Osteoblast (primary cell): ENCODE measurements around the gene COL16A1. TPM values are rescaled to one million over a fixed set of nuclear protein-coding genes. Genes with fewer than 3 reads are reported as not detected.

Source experiments
- DNase-seq: peaks from one replicate; pipeline ENCODE4 v3.0.0; 2011; ENCODE audit warnings: low spot score, mixed read lengths; ENCODE audit not compliant: insufficient read length; ENCODE audit errors: missing footprints
- H2AFZ ChIP-seq: 2 replicates; pipeline ENCODE4 v1.6.0; 2011; ENCODE audit warnings: mild to moderate bottlenecking, low read length
- H3K27ac ChIP-seq: 2 replicates; pipeline ENCODE4 v1.5.1; 2011; ENCODE audit warnings: mild to moderate bottlenecking, low read depth, low read length, moderate library complexity
- H3K27me3 ChIP-seq: 2 replicates; pipeline ENCODE4 v1.6.0; 2012; ENCODE audit warnings: mild to moderate bottlenecking, control low read depth, inconsistent platforms, low read length, moderate library complexity; ENCODE audit not compliant: insufficient read depth
- H3K36me3 ChIP-seq: 2 replicates; pipeline ENCODE4 v1.5.1; 2011; ENCODE audit warnings: mild to moderate bottlenecking, low read length, control low read depth, moderate library complexity; ENCODE audit not compliant: insufficient read depth
- H3K4me1 ChIP-seq: 2 replicates; pipeline ENCODE4 v1.5.1; 2011; ENCODE audit warnings: mild to moderate bottlenecking, low read length, control low read depth, moderate library complexity; ENCODE audit not compliant: insufficient read depth
- H3K4me2 ChIP-seq: 2 replicates; pipeline ENCODE4 v1.6.0; 2011; ENCODE audit warnings: mild to moderate bottlenecking, low read length; ENCODE audit not compliant: insufficient read depth
- H3K4me3 ChIP-seq: fragments of 200-600 bp; sonication (generic); 3 replicates; pipeline ENCODE4 v1.5.1; 2012; ENCODE audit warnings: mild to moderate bottlenecking, low read length, inconsistent platforms; ENCODE audit not compliant: insufficient read depth
- H3K79me2 ChIP-seq: 2 replicates; pipeline ENCODE4 v1.6.0; 2012; ENCODE audit warnings: mild to moderate bottlenecking, low read length, control low read depth, inconsistent platforms; ENCODE audit not compliant: insufficient read depth
- H3K9me3 ChIP-seq: 2 replicates; pipeline ENCODE4 v1.5.1; 2011; ENCODE audit warnings: low read depth, low read length, control low read depth
- H4K20me1 ChIP-seq: 2 replicates; pipeline ENCODE4 v1.6.0; 2012; ENCODE audit warnings: mild to moderate bottlenecking, low read length, control low read depth; ENCODE audit not compliant: insufficient read depth
- total RNA-seq: library from RNA; depleted of rRNA; stranded (reverse); fragments of >200 nt; gene quantifications from 2 replicates; pipeline ENCODE4 v1.2.3, GENCODE V29; 2012
- TF ChIP-seq, protein P1 (sequence below): IDR thresholded peaks from 2 replicates; pipeline ENCODE4 v1.5.1; 2011; ENCODE audit warnings: mild to moderate bottlenecking, low read depth, low read length, moderate library complexity; ENCODE audit errors: extremely low read depth

Gene COL16A1
- total RNA-seq, 1 donor, result 197 TPM

DNA sequence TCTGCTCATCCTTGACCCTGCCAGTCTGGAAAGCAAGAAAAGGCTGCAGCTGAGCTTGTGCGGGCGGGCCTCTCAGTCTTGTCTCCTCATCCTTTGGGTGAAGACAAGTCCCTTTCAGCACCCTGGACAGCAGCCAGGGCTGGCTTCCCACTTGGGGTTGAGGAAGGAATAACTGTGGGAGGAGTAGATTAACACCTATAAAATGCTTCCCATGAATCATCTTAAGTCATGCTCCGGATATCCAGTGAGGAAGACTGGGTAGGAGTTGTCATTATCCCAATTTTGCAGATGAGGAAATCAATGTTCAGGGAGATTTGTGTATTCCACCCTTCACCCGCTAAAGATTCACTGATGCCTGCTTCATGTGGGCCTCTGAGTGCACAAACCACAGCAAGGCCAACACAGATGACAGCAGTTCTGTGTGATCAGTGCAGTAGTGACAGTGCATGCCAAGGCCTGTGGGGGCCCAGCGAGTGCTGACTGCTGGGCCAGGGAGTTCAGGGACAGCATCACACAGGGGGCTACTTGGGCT, 20.1 kb upstream of the COL16A1 start:
- H3K9me3 ChIP-seq, result no peaks in the 10 kb centered on the region
- H3K4me1 ChIP-seq, result no peaks in the 10 kb centered on the region
- H3K4me3 ChIP-seq, result no peak overlapping the region
- H3K36me3 ChIP-seq, result no peaks in the 10 kb centered on the region
- H3K79me2 ChIP-seq, result no peaks in the 10 kb centered on the region
- H3K27ac ChIP-seq, result no peak overlapping the region
- H4K20me1 ChIP-seq, result peaks cover 20% of the 10 kb centered on the region
- no peak overlapping the region for H3K4me2 ChIP-seq
- DNase-seq, result peak; percentile 93
- no peak overlapping the region for H2AFZ ChIP-seq
- TF ChIP-seq, protein P1, sequence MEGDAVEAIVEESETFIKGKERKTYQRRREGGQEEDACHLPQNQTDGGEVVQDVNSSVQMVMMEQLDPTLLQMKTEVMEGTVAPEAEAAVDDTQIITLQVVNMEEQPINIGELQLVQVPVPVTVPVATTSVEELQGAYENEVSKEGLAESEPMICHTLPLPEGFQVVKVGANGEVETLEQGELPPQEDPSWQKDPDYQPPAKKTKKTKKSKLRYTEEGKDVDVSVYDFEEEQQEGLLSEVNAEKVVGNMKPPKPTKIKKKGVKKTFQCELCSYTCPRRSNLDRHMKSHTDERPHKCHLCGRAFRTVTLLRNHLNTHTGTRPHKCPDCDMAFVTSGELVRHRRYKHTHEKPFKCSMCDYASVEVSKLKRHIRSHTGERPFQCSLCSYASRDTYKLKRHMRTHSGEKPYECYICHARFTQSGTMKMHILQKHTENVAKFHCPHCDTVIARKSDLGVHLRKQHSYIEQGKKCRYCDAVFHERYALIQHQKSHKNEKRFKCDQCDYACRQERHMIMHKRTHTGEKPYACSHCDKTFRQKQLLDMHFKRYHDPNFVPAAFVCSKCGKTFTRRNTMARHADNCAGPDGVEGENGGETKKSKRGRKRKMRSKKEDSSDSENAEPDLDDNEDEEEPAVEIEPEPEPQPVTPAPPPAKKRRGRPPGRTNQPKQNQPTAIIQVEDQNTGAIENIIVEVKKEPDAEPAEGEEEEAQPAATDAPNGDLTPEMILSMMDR, result no peak
- H3K27me3 ChIP-seq, result peaks cover 10% of the 10 kb centered on the region

DNA sequence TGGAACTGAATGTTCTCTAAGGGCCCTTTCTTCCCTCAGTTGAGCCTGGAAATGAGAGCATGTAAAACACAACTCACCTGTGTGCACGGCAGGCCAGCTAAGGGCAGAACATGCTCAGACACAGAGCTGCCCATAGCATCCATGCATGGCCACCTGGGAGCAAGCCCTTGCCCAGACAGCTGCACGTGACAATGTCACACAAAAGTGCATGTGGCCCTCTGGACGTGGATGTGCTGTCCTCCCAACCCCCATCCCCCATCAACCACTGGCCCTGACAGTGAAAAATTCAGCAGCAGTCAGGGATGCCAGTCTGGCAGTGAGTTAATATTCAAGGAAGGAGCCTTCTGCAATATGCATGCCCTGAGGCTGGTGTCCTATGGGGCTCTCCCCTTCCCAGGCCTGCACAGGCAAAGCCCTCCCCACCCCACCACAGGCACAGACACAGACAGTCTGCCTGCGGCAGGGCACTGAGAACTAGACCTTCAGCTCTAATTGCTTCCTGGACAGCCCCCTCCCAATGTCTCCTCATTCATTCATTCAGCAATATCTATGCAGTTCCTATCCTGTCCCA, 14.6 kb upstream of the COL16A1 start:
- DNase-seq, result no peak
- H3K27ac ChIP-seq, result no peak overlapping the region
- no peak overlapping the region for H3K4me3 ChIP-seq
- H3K79me2 ChIP-seq, result no peaks in the 10 kb centered on the region
- peaks cover 35% of the 10 kb centered on the region for H3K4me1 ChIP-seq
- no peak overlapping the region for H3K4me2 ChIP-seq
- no peaks in the 10 kb centered on the region for H3K9me3 ChIP-seq
- no peak overlapping the region for H2AFZ ChIP-seq
- H3K36me3 ChIP-seq, result no peaks in the 10 kb centered on the region
- H3K27me3 ChIP-seq, result peaks cover 10% of the 10 kb centered on the region
- H4K20me1 ChIP-seq, result peaks cover 8% of the 10 kb centered on the region
- TF ChIP-seq, protein P1, result no peak

DNA sequence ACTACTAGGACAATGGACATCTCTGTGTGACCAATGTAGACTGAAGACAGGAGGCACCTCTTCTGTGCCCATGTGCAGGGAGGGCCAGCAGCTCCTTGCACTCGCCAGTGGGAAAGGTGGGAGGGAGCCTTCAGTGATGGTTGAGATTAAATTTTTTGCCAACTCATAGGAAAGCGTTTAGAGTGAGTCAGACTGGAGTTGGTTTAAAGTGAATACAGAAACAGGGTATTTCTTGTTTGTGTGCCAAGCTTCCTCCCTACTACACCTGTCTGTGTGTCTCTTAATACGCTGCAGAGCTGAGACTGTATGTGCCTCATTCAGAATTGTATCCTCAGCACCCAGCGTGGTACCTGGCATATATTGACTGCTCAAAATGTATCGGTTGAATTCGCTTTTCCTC, 13.5 kb upstream of the COL16A1 start:
- TF ChIP-seq, protein P1, result no peak
- H3K79me2 ChIP-seq, result no peaks in the 10 kb centered on the region
- peaks cover 10% of the 10 kb centered on the region for H3K27me3 ChIP-seq
- DNase-seq, result peak; percentile 79
- no peaks in the 10 kb centered on the region for H3K36me3 ChIP-seq
- H3K27ac ChIP-seq, result no peak overlapping the region
- H3K4me2 ChIP-seq, result no peak overlapping the region
- peaks cover 5% of the 10 kb centered on the region for H4K20me1 ChIP-seq
- H3K4me1 ChIP-seq, result peaks cover 46% of the 10 kb centered on the region
- H3K9me3 ChIP-seq, result no peaks in the 10 kb centered on the region
- H3K4me3 ChIP-seq, result no peak overlapping the region
- no peak overlapping the region for H2AFZ ChIP-seq

DNA sequence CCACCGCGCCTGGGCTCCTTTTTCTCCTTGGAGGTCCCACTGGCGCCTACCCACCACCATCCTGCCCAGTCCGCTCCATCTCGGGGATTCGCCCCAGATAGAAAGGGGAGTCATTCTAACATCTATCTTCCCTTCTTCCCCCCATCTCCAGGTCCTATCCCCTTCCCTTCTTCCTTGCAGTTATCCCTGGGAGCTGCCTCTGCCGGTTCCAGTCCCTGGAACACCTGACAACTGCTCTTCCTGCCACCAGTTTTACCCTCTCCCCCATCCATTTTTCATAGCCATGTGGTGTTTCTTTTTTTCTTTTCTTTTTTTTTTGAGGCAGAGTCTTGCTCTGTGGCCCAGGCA, 12.0 kb upstream of the COL16A1 start:
- H3K4me1 ChIP-seq, result peaks cover 59% of the 10 kb centered on the region
- H3K9me3 ChIP-seq, result no peaks in the 10 kb centered on the region
- H3K4me3 ChIP-seq, result peak overlapping the region; percentile 70
- peak overlapping the region; percentile 88 for H3K4me2 ChIP-seq
- H3K27ac ChIP-seq, result no peak overlapping the region
- H2AFZ ChIP-seq, result peak overlapping the region; percentile 92
- TF ChIP-seq, protein P1, result no peak
- peaks cover 5% of the 10 kb centered on the region for H3K27me3 ChIP-seq
- H3K79me2 ChIP-seq, result no peaks in the 10 kb centered on the region
- peaks cover 5% of the 10 kb centered on the region for H4K20me1 ChIP-seq
- no peak for DNase-seq
- H3K36me3 ChIP-seq, result no peaks in the 10 kb centered on the region
